Measurements from ENCODE around the gene ZDHHC18.

ZDHHC18 gene, protein sequence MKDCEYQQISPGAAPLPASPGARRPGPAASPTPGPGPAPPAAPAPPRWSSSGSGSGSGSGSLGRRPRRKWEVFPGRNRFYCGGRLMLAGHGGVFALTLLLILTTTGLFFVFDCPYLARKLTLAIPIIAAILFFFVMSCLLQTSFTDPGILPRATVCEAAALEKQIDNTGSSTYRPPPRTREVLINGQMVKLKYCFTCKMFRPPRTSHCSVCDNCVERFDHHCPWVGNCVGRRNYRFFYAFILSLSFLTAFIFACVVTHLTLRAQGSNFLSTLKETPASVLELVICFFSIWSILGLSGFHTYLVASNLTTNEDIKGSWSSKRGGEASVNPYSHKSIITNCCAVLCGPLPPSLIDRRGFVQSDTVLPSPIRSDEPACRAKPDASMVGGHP

DNA sequence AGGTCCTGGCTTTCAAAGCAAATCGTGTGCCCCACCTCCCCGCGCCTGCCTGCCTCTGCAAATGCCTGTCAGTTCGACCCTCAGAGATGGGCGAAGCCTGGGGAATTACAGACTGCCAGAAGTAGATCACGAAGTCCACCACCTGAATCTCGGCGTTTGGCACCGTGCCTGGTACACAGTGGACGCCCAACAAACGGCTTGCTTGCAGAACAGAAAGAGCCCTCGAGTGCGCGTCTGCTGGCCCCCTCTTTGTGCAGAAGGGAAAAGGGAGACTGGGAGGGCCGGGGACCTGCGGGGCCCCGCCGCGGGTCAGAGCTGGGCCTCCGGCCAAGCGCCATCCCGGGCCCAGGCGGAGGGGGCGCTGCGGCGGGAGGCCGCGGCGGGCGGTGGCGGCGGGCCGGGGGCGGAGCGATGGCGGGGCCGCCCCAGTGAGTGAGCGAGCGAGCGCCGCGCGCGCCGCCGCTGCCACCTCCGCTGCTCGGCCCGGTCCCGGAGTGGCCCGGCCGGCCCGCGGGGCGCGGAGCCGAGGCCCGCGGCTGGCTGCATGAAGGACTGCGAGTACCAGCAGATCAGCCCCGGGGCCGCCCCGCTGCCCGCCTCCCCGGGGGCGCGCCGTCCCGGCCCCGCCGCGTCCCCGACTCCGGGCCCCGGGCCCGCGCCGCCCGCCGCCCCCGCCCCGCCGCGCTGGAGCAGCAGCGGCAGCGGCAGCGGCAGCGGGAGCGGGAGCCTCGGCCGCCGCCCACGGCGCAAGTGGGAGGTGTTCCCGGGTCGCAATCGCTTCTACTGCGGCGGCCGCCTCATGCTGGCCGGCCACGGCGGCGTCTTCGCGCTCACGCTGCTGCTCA lies at the start of gene ZDHHC18:
Gene ZDHHC18, plus strand, starts transcription at position 428 of the 845 bp plus-strand sequence. Its CDS starts 117 bp downstream, at position 545.
- DNase-seq (ENCODE audit: low read depth), result no peak

DNA sequence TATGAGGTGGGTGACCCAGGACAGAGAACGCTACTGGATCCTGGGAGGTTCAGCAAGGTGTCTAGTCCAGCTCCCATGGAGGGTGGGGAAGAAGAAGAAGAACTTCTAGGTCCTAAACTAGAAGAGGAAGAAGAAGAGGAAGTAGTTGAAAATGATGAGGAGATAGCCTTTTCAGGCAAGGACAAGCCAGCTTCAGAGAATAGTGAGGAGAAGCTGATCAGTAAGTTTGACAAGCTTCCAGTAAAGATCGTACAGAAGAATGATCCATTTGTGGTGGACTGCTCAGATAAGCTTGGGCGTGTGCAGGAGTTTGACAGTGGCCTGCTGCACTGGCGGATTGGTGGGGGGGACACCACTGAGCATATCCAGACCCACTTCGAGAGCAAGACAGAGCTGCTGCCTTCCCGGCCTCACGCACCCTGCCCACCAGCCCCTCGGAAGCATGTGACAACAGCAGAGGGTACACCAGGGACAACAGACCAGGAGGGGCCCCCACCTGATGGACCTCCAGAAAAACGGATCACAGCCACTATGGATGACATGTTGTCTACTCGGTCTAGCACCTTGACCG lies 47.3 kb upstream of the ZDHHC18 start:
- DNase-seq (ENCODE audit: low read depth), result no peak

DNA sequence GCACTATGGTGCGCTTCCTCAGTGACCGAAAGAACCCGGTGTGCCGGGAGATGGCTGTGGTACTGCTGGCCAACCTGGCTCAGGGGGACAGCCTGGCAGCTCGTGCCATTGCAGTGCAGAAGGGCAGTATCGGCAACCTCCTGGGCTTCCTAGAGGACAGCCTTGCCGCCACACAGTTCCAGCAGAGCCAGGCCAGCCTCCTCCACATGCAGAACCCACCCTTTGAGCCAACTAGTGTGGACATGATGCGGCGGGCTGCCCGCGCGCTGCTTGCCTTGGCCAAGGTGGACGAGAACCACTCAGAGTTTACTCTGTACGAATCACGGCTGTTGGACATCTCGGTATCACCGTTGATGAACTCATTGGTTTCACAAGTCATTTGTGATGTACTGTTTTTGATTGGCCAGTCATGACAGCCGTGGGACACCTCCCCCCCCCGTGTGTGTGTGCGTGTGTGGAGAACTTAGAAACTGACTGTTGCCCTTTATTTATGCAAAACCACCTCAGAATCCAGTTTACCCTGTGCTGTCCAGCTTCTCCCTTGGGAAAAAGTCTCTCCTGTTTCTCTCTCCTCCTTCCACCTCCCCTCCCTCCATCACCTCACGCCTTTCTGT lies 46.0 kb upstream of the ZDHHC18 start:
- DNase-seq (ENCODE audit: low read depth), result no peak

DNA sequence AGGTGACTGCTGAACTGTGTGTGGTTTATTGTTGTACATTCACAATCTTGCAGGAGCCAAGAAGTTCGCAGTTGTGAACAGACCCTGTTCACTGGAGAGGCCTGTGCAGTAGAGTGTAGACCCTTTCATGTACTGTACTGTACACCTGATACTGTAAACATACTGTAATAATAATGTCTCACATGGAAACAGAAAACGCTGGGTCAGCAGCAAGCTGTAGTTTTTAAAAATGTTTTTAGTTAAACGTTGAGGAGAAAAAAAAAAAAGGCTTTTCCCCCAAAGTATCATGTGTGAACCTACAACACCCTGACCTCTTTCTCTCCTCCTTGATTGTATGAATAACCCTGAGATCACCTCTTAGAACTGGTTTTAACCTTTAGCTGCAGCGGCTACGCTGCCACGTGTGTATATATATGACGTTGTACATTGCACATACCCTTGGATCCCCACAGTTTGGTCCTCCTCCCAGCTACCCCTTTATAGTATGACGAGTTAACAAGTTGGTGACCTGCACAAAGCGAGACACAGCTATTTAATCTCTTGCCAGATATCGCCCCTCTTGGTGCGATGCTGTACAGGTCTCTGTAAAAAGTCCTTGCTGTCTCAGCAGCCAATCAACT lies 45.2 kb upstream of the ZDHHC18 start:
- no peak for DNase-seq (ENCODE audit: low read depth)

DNA sequence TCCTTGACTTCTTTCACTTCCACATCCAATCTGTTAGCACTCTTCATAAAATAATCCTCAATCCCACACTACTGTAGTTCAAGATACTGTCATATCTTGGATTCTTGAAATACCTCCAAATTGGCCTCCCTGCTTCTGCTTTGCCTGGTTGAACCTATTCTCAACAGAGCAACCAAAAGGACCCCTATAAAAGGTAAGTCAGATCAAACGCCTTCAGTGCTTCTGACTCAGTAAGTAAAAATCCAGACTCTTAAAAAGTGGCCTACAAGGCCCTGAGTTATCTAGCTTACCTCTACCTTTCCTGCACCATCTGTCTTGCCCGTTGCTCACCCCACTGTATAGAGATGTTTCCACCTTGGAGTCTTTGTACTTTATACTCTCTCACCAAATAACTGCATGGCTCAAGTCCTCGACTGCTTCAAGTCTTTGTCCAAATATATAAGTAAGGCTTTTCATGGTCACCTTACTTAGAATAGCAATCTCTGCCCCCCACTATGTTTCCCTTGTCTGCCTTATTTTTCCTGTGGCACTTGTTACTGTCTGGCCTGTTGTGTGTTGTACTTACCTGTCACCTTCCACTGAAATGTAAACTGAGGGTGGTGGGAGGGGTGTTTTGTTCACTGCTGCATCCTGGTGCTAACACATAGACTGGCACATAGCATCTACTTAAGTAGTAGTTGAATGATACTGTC lies 43.8 kb upstream of the ZDHHC18 start:
- DNase-seq (ENCODE audit: low read depth), result no peak

DNA sequence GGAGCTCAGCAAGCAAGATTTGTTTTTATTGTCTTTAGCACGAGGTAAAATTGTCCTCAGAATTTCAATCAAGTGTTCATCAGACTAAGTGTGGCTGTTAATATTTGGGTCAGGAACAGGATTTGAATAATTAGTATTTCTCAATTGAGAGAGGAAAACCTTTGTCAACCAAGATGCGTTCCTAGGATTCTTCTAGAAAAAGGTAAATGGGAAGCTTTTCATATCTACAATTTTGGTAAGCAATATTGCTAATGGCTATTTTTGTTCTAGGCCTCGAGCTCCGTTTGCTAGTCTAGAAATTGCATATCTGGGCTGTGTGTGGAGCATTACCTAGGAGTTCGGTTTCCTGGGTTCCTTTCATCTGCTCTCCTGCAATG lies 42.9 kb upstream of the ZDHHC18 start:
- DNase-seq (ENCODE audit: low read depth), result no peak

DNA sequence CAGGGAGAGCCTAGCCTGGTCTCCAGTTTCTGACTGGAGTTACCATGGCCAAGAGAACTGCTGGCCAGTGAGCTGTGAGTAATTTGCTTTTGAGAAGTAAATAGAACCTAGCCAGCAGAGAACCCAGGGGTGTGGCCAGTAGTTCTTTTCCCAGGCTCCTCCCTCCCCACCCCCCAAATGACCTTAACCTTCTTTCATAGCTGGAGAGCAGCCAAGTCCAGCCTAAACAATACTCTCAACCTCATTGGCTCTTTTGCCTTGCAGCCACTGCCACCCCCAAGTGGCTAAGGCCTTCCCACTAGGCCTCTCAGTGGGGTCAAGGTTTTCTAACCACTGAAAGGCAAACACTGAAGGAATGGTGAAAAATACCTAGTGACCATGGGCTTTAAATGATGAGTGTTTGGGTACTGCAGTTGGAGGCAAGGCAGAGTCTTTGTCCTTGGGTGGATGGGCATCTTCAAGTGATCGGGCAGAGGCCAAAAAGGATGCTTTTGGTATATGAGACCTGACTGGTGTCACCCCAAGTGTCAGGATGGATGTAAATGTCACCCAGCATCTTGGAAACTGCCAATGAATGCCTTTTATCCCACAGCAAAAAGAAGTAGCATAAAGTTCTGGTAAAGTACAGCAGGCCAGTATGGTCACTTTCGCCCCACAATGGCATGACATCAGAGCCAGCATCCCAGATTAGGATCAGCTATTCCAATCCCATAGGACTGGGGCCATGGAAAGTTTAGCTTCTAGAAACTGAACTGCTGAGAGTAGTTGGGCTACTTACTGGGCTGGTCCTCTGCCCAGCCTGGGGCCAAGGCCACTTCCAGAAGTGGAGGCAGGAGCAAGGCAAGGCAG lies 42.2 kb upstream of the ZDHHC18 start:
- peak; percentile 63 for DNase-seq (ENCODE audit: low read depth)

DNA sequence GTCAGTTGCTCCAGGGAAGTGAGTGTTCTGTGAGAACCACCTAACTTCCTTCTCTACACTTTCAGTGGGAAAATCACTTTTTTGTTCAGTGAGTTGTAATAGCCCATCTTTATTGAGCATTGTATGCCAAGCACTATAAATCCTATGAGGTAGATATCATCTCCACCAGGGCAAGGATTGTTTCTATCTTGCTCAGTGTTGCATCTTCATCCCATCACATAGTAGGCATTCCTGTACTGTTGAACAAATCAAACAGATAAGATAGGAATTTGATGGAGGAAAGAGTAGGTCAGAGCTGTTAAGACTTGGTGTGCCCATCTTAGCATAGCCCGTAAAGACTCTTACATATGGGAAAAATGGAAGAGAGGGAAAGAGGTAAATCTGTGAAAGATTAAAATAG lies 41.6 kb upstream of the ZDHHC18 start:
- DNase-seq (ENCODE audit: low read depth), result no peak

DNA sequence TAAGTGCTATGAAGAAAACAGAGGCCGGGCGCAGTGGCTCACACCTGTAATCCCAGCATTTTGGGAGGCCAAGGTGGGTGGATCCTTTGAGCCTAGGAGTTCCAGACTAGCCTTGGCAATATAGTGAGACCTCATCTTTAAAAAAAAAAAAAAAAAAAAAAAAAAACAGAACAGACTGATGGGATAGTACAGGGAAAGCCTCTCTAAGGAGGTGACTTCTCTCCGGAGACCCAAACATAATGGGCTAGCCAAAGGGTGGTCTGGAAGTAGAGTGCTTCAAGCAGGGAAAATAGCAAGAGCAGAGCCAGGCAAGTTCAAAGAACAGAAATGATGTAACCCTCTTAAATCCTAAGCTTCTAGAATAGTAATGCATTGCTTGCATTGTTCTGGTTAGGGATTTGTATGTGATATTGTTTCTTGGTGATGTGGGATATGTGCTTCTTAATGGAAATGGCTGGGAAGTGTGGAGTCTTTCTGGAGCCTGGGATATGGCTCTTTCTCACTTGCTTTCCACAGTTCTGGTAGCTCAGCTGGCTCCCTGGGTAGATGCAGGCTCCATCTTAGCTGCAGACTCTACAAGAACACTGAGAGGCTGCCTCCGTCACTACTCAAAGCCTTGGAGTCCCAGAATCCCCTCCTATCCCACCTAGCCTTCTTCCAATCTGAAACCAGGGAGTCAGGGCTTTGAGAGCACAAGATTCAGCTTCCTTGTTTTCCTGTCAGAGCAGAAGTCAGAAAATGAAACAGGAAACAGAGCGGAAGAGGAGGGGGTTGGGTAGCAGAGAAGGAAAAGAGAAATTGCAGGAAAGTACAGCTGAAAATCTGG lies 40.7 kb upstream of the ZDHHC18 start:
- no peak for DNase-seq (ENCODE audit: low read depth)

DNA sequence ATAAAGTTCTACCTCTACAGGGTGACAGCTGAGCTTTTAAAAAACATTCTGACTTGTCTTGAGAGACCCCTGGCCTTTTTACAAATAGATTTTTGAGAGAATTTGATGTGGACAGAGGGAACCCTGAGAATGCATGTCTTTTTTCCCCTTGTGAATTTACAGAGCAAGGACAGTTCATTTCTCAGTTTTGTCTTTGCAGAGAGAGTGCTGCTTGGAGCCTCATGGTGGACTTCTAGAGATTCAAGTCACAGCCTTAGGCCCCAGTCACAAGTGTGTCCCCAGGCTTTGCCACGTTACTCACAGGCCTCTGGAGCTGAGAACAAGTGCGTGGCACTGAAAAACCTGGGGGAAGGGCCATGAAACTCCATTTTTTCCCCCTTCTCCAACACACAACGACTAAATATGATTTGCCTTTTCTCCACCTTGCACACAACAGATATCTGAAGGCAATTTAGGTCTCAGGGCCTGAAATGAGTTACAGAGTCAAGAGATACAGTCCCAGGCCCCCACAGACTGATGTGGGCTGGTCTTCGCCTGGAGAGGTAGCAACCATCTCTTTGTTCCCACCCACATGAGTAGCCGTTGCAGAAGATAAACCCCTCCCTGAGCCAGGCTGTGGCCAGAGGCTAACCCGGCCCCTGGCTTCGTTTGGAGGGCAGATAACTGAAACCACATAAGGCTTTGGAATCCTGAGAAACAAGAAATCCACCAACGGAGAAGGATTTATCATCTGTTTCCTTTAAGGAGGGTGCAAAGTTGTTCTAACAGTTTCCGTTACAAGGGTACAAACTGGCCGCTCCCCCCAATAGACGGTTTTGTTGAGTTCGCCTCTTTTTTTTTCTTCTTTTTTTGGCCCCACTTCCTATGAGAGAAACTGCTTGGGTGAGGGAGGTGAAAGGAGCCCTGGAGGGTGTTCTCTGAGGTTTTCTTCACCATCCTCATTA lies 39.8 kb upstream of the ZDHHC18 start:
- no peak for DNase-seq (ENCODE audit: low read depth)

DNA sequence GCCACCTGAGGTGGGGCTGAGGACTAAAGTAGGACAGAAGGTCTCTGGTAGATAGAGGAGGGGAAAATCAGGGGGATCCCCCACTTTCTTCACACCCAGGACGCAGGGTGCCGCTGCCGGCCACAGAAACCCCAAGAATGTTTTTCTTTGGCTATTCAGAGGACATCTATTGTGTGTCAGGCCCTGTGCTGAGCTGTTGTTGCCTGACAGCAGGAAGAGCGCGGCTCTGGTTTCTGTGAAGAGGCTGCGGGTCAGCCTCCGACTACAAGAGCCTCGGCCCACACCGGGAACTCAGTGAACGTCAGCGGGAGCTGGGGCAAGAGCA lies 39.1 kb upstream of the ZDHHC18 start:
- no peak for DNase-seq (ENCODE audit: low read depth)

DNA sequence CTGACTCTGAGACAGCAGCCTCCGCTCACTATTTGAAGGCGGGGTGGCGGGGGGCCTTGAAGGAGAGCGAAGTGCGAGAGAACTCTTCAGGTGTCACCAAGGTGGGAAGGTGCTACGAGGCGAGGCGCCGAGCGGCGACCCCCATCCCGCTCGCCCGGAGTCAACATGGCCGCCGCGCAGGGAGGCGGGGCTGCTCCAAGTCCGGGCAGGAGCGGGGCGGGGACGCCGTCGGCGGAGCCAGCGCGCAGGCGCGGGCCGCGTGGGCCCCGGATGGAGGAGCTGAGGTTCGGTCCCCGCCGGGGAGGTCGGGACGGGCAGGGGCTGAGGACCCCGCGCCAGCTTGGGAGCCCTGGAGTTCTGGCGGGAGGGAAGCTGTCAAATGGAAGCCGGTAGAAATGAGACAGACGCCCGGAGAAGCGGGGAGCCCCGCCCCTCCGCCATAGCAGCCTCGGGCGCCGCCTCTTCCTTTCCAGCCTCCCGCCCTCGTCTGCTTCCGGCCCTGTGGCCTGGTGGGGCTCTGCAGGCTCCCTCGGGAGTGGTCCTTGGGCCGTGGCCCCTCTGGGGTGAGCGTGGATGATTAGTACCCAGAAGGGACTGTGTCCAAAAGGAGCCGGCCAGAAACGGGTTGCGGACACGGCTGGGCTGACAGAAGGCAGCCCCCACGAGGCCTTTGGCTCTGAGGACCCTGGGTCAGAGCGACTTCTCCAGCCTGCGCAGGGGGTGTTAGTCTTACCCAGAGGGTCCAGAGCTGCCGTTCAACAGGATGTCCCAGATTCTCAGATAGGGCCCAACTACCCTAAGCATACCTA lies 38.6 kb upstream of the ZDHHC18 start, which contains the start of gene PIGV:
Gene PIGV, plus strand, starts transcription at position 245 of the 809 bp plus-strand sequence. CDS start 2,866 bp downstream, outside the sequence.
- peak; percentile 73 for DNase-seq (ENCODE audit: low read depth)

DNA sequence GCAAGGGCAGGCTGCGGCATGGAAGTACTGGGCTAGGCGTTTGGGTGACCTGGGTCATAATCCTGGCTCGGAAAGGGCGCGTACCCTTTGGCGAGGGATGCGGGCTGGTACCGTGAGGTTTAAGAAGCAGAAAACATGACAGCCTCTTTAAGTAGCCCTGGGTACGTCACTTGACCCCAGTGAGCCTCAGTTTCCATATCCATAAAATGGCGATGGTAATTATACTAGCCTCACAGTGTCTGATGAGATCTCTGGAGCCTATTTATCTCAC lies 38.0 kb upstream of the ZDHHC18 start:
- no peak for DNase-seq (ENCODE audit: low read depth)

DNA sequence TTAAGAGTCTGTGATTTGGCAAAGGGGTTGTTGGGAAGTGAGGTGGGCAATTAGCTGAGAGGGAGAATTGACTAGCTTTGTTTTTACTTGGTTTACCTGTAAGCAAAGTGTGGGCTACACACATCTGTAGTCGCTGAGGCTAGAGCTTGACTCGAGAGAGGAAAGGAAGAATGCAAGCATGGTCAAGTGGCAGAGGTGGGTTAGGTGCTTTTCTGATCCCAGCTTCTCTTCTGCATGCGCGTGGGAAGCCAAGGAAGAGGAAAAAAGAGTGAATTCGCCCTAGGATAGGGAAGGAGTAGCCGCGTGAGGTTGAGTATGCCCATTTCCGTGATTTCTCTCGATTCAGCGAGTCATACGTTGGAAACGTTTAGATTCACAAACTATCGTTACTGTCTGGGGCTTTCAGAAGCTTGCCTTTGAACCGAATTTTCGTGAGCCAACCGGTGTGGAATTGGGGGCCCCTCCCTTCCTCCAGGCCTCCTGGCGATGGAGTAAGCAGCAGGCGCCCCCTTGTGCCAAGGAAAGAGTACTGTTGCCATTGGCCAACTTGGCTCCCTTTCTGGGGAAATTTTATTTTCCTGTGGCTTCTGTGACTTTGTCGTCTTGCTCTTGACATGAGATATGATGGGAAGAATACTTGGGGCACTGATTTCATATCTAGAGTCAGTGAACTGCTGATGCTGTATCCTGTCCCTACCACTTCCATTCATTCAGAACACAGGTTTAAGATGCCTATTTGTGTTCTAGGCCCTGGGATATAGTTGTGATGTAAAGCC lies 37.5 kb upstream of the ZDHHC18 start:
- DNase-seq (ENCODE audit: low read depth), result peak; percentile 77

DNA sequence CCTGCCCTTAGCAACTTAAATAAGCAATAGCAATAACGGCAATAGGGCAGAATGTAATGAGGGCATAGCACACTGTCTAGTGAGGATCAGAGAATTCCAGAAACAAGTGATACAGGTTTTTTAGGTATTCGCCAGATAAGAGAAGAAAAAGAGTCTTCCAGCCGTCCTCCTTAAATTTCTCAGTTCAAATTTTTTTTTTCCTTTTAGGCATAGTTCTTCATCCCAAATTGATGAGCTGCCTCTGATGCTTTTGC lies 36.9 kb upstream of the ZDHHC18 start:
- DNase-seq (ENCODE audit: low read depth), result no peak

DNA sequence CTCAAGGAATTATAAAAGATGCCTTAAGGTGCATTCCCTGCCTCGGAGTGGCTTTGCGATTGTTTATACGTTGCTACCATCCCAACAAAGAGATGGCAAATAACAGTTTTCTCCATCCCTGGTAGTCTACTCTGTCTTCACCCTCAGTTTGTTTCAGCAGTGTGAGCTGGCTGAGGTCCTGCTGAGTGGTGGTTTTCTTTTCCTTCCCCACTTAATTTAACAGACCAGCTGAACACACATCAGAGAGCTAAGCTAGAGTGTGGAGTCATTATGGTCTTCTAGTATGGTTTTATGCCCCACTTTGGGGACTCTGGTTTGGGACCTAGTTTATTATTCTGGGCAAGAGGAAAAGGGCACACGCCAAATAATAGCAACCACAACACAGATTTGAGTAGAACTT lies 36.6 kb upstream of the ZDHHC18 start:
- no peak for DNase-seq (ENCODE audit: low read depth)

DNA sequence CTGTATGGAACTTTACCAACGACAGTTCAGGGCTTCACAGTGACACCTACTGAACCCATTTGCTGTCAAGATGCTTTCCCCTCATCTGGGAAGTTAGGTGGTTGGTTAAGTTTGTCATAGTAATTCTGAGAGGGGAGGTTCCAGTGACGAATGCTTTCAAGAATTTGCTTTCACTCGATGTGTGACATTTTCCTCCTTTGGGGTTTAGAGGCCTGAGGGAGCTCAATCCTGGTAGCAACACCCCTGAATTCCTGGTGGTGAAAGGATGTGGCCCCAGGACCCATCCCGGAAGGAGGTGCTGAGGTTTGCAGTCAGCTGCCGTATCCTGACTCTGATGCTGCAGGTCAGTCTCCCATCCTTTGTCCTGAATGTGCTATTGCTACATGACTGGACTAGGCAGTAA lies 35.9 kb upstream of the ZDHHC18 start:
- DNase-seq (ENCODE audit: low read depth), result no peak
